AG08395 (cell line): ENCODE results near the gene ARL13A.
"Not testable (repeated sequence)": the region's sequence is repeated elsewhere in the genome, so short reads cannot be mapped to it uniquely, and the experiment has no call there.

Experiments
- DNase-seq: peaks from one replicate; pipeline ENCODE4 v3.0.0; 2012; ENCODE audit warnings: mixed read lengths, low spot score

ARL13A gene

GRCh38 chrX:100990139-100990538 lies 20.6 kb downstream of the ARL13A start:
- DNase-seq, result no peak

DNA sequence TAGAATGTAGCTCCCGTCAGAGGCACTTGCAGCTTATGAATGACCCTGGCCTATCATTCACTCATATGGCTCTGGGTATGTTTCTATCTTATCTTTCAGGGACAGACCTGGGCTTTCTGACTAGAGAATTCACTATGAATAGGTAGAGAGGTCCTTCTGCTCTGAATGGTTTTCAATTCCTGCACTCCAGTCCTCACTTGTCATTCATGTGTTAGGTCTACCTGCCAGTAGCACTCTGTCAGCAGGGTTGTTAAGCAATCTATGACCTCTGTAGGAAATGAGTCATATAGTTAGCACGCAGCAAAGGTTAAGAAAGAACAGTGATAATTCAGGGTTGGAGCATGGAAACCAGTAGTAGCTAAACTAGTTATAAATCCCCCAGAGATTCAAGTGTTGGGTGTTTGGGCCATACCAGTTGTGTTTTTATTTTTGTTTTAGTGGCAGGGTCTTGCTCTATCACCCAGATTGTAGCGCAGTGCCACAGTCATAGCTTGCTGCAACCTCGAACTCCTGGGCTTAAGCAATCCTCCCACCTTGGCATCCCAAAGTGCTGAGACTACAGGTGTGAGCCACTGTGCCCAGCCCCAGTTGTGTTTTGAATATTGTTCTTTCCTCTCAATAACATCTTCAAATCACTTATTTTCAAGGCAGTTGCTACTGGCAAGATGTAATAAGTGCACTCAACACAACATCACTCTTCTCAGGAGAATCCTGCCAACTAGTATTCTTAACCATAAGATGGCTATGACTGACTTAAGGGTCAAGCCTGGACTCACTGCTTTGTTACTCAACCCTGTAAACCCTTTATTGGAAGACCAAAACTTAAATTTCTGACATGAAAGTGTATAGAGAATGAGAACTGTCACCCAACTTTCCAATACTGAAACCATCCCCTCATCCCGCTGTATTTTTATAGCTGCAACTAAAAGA lies 25.1 kb downstream of the ARL13A start:
- no peak for DNase-seq

DNA sequence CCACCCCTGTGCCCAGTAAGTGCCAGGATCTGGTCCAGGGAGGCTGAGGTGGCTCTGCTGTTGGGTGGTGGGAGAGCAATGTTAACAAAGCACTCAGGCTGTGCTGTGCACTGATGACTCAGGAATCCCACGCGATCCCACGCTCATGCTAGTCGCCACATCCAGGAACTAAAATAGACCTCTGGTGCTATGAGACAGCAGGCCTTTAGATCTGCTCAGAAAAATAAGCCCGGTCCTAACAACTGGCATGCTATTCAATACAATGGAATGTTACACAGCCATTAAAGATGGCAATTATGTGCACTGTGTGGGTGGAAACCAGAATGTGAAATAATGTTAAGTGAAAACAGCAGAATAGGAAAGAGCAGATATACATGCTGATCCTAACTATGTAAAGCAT lies 26.0 kb downstream of the ARL13A start:
- peak; percentile 60 for DNase-seq

DNA sequence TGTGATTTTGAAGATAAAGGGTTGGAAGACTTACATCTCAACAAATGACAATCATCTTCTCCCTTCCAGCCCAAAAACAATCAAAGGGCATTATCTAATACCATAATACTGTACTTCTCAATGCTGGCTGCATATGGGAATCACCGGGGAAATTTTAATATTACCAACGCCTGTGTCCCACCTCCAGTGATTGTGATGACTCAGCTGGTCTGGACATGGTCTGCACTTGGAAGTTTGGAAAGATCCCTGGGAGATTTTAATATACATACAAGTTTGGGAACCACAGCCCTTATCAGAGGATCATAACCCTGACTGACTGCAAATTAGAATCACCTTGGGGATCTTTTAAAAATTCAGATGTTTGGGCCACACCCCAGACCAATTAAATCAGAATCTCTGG lies 29.9 kb downstream of the ARL13A start:
- no peak for DNase-seq

DNA sequence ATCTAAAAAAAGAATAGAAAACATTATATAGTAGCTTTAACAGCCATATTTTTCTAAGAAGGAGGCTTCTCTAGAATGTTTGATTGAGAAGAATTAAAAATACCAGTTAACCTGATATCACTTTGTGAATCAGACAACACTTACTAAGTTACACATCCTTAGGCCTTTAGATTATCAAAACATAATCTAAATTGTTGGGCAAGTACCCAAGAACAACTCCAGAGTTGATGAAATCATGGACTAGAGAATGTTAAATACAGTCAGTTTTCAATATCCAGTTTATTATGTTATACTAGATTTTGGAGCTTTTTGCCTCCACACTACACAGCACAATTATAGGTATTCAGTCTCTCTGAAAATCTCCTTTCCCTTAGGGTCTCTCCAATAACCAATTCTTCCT lies 39.6 kb downstream of the ARL13A start:
- no peak for DNase-seq

- not testable (repeated sequence) for DNase-seq
Observed at GRCh38 chrX:101012031-101012430, 42.5 kb downstream of the ARL13A start.

GRCh38 chrX:101022020-101022419 lies 52.5 kb downstream of the ARL13A start:
- no peak for DNase-seq

DNA sequence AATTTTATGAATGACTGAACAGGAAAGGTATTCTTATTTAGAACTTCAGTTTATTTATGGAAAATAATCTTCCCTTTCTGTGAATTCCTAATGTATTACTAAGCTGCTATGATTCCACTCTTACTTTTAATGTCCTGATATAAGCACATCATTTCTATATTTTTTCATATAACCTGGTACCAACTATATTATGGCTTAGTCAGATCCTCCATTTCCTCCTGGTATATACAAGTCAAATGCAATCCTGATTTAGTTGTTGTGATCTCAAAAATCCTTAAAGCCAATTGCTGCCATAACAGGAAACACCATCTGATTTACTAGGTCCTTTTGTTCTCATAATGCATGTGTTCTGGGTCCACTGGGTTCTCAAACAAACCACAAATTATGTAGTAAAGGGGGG lies 55.6 kb downstream of the ARL13A start:
- no peak for DNase-seq

GRCh38 chrX:101028562-101028961 lies 59.1 kb downstream of the ARL13A start:
- no peak for DNase-seq

DNA sequence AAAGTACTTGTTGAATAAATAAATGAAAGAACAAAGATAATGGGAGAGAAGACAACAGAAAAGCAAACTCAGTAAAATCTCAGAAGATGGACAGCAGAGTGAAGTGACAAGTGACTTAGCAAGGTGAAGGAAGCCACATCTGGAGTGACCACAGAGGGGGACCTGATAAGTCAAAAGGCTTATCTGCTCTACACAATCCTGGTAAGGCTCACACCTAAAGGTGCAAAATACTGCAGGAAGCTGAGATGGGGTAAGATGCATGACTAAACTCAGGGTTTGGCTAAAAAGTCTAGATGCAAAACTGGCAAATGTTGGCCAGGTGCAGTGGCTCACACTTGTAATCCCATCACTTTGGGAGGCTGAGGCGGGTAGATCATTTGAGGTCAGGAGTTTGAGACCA lies 60.2 kb downstream of the ARL13A start:
- no peak for DNase-seq

GRCh38 chrX:101037231-101037630 lies 67.7 kb downstream of the ARL13A start:
- DNase-seq, result no peak

DNA sequence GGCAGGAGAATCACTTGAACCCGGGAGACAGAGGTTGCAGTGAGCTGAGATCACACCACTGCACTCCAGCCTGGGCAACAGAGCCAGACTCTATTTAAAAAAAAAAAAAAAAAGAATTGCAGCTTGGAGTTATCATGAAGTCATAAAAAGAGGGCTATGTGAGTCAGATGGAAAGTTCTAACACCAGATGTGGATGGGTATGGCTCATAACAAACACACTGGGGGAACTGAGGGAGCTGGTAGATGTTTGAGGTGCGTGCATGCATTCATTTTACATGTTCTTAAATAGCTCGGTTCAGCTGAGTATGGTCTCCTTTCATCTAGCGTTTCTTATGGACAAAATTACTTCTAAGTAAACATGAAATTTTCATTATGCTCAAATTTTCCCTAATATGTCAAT lies 70.7 kb downstream of the ARL13A start:
- peak; percentile 12 for DNase-seq
